Transverse colon (tissue), 4 donors: ENCODE data around the gene FOXJ3.
A peak's percentile ranks its signal among the peaks of the same experiment; 100 is the strongest.

Experiments
- POLR2A ChIP-seq: fragments of 450-650 bp; IDR thresholded peaks from one replicate; pipeline ENCODE4 v1.6.1; 2016; ENCODE audit warnings: antibody characterized with exemption, mild to moderate bottlenecking, moderate library complexity
- POLR2AphosphoS5 ChIP-seq, 3 donors: sonication (generic); formaldehyde crosslinking; IDR thresholded peaks; one replicate each; pipeline ENCODE4 v1.6.1; 2016; ENCODE audit warnings: antibody characterized with exemption in 3 of 3
- TF ChIP-seq, protein P1 (sequence below), 5 experiments: fragments of 200-600 bp in 3 of 5; fragments of 450-650 bp in 2 of 5; sonication (generic) in 3 of 5; IDR thresholded peaks; 1 replicate in 2 of 5; 2 replicates in 3 of 5; pipeline ENCODE4 v1.5.1; 2016 to 2017; ENCODE audit warnings: antibody characterized with exemption in 5 of 5, inconsistent platforms in 3 of 5, mild to moderate bottlenecking in 2 of 5, moderate library complexity in 1 of 5

DNA sequence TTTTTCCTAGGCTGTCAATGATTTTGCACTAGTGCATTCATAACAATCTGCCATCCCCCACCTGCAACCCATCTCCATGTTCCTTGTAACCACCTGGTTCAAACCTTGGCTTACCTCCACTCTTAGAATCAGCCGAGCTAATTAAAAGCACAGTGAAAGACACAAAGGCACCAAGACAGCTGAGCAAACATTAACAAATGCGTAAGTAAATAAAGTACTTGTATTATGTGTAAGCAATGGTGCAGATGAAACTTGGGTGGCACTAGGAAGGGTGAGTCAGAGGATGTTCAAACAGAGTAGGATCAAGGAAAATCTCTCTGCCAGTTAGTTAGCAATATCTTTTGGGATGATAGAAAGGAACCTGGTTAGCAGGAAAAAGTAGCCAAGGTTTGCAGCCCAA lies 5.1 kb upstream of the FOXJ3 start:
- TF ChIP-seq, protein P1, sequence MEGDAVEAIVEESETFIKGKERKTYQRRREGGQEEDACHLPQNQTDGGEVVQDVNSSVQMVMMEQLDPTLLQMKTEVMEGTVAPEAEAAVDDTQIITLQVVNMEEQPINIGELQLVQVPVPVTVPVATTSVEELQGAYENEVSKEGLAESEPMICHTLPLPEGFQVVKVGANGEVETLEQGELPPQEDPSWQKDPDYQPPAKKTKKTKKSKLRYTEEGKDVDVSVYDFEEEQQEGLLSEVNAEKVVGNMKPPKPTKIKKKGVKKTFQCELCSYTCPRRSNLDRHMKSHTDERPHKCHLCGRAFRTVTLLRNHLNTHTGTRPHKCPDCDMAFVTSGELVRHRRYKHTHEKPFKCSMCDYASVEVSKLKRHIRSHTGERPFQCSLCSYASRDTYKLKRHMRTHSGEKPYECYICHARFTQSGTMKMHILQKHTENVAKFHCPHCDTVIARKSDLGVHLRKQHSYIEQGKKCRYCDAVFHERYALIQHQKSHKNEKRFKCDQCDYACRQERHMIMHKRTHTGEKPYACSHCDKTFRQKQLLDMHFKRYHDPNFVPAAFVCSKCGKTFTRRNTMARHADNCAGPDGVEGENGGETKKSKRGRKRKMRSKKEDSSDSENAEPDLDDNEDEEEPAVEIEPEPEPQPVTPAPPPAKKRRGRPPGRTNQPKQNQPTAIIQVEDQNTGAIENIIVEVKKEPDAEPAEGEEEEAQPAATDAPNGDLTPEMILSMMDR (IDR thresholded peaks at IDR 0.05): no peak
- TF ChIP-seq POLR2A (no peak), POLR2AphosphoS5 (IDR thresholded peaks at IDR 0.05) (peak in 2 of 3 donors; percentile 46 to 56)
